Cortex of kidney (tissue), 1 donor: ENCODE data around the gene BCDIN3D.
"Not testable (repeated sequence)": the region's sequence is repeated elsewhere in the genome, so short reads cannot be mapped to it uniquely, and the experiment has no call there.

Experiments used
- DNase-seq: peaks from one replicate; lab custom pipeline; 2025; lab: John Stamatoyannopoulos, UW

Gene BCDIN3D

DNA sequence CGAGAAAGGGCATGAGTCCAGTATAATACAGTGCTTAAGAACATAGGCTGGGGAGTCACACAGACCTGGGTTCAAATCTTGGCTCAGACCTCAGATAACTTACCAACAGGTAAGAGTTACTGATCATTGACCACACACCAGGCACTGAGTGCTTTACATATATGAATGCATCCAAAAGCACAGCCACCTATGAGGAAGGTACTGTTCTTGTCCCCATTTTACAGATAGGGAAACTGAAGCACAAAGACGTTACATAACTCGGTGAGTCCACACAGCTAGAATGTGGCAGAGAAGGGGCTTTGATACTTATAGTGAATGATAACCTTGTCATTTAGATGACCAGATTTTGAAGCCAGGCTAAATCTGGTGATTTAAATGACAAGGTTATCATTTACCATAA is 33.2 kb upstream of the BCDIN3D start:
- no peak for DNase-seq

- DNase-seq = no peak
Measured at GRCh38 chr12:49875115-49875720, 32.3 kb upstream of the BCDIN3D start.

DNA sequence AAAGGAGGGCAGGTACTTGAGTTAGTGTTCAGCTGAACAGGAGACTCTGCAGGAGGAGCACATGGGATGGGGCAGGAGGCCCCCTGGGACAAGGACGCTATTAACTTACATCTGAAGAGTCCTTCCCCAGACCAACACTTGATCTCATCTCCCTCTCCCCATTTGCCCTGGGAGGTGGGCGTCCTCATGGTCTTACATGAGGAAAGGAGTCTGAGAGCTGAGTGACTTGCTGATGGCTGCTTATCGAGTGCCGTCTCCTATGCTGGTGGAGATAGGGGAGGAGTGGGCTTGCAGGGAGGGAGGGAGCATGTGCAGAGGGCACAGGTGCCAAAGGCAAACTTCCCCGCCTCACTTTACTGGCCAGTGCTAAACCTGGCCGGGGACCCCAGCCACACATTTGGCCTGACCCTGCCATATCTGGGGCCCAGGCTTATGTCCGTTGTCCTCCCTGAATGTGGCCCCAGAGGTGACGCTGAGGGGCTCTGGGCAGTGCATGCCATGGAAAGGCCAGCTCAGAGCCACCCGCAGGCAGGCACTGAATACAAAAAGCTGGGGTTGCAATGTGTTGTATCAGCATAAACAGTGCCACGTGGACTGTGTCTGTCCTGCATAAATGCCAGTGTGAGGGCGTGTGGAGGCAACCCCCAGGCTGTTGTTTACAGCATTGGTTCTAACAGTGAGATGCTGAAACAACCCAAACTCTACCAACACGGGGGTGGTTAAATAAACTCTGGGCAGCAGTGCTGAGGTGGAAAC is 31.4 kb upstream of the BCDIN3D start:
- DNase-seq = no peak

DNA sequence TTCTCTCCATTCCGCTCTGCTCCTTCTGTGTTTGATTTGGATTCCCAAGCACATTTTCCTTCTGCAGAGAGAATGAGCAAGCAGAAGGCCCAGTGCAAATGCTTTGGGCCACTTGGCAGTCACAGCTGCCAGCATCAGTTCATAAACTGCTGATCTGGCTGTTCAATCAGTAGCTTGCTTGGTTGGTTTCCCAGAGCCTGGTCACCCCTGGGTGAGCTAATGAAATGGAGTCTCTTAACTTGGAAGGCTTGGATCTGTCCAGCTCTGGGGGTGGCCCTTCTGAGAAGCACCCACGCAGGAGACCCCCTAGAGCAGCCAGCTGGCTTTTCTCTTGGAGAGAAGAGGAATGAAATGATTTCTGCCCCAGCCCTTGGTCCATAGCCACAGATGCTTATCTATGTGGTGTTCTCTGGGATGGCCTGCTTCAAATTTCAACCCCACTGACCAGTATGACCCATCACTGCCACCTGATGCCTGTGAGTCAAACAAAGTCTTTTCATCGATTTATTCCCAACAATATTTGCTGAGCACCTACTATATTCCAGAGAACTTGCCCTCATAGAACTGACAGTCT is 30.5 kb upstream of the BCDIN3D start:
- no peak for DNase-seq

DNA sequence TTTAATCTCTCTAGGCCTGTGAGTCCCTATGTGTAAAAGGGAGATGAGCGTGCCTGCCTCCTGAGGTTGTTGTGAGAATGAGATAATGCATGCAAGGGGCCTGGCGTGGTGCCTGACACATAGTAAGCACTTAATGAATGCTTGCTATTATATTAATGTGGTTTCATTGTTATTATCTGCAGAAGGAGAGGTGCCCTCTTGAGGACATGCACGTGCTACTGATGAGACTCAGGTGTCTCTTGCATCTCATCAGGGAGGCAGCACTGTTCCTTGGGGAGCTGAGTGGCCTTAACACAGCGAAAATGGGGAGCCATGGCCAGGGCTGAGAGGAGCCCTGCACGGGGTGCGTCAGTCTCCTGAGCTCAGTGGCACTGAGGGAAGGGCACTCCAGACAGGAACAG is 29.9 kb upstream of the BCDIN3D start:
- DNase-seq = no peak

DNA sequence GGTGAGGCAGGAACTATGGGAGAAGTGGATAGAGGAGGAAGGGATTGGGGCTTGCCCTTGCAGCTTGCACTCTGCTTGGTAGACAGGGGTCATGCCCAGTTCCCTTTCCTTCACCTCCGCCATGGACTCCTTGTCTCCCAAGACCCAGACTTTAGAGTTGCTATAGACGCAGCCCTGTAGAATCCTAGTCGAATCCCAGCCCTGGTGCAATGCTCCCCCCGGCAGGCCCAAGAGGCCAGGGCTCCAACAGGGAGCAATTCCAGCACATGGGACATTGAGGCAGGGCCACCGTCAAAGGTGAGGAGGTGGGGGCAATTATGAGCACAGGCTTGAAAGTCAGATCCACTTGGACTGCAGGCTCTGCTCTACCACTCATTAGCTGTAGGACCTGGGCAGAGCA is 29.5 kb upstream of the BCDIN3D start:
- no peak for DNase-seq

- not testable (repeated sequence) for DNase-seq
Measured at GRCh38 chr12:49871811-49872251, 28.9 kb upstream of the BCDIN3D start.

DNA sequence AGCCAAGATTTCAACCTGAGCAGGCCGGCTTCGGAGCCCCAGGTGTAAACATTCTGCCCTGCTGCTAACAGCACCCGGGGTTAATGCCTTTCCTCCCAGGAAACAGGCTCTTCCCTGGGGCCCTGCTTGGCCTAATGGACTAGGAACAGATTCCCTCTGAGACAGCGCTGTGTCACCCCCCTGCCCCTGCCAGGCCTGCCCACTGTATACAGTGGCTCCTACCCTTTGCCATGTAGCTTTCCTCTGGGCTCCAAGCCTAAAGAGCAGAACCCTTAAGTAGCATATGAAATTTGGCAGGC is 28.3 kb upstream of the BCDIN3D start:
- no peak for DNase-seq

- DNase-seq = no peak
Measured at GRCh38 chr12:49870501-49871262, 27.8 kb upstream of the BCDIN3D start.

DNA sequence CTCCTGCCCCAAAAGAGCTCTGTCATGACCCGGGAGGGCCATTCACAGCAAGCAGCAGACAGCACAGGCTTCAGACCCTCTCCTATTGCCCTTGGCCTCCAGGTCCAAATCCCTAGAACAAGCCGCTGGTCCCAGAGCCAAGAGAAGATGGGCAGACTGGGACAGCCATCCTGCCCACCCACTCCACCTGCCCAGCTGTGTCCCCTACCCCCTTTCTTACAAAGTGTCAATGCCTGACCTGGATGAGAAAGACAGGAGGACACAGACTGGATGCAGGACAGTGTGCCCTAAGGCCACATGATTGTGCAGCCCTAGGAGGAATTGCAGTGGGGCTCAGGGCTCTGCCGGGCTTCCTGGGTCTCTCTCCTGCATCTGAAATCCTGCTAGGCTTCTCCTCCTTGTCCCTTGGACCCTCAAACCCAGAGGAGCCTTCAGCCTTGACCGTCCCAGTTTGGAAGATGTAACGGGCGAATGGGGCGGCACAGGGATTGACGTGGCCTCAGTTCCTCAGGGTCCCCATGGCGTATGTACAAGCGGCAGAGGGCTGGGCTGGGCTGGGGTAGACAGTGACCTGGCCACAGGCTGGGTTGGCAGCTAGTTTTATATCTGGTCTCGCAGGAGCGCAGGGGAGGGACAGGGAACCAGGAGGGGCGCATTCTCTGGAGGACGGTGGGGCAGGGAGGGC is 27.1 kb upstream of the BCDIN3D start:
- no peak for DNase-seq

DNA sequence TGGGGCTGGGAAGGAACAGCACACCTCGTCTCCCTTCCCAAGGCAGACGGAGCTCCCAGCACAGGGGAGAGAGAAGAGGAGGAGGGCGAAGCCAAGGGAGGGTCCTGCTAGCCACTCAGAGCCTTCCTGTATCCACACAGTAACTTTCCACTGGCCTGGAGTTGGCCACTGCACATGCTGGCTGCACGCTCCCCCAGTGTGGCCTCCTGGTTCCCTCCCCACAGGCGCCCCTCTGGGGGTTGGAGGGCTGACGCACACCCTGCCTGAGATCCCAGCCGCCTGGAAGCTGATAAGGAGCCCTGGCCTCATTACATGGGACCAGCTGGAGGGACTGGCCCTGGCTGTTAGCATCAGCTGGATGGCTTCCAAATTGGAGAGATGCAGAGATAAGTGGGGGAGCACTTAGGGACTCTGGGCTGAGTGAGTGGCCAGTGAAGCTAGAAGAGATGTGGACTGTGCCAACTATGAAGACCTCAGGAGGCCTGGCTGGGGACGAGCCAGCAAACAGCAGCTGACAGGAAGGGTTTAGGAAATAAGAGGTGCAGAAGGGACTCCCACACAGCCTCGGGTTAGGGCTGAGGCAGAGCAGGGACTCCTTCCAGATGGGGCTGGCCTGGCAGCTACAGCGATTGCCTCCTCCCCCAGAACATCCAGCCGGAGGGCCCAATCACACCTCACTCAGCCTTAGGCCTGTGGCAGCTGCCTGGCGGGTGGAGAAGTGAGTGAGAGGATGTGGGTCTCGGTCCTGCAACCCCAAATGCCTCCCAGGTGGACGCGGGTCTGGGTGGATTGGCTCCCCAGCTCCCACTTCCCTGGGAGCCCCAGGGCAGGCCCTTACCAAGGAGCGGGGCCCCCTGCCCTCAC is 26.3 kb upstream of the BCDIN3D start:
- DNase-seq = no peak

- no peak for DNase-seq
Measured at GRCh38 chr12:49868449-49868848, 25.5 kb upstream of the BCDIN3D start.

GRCh38 chr12:49867570-49868341 is 24.9 kb upstream of the BCDIN3D start:
- no peak for DNase-seq

GRCh38 chr12:49866859-49867569 is 24.1 kb upstream of the BCDIN3D start:
- no peak for DNase-seq

- no peak for DNase-seq
Measured at GRCh38 chr12:49865782-49866135, 22.9 kb upstream of the BCDIN3D start.

DNA sequence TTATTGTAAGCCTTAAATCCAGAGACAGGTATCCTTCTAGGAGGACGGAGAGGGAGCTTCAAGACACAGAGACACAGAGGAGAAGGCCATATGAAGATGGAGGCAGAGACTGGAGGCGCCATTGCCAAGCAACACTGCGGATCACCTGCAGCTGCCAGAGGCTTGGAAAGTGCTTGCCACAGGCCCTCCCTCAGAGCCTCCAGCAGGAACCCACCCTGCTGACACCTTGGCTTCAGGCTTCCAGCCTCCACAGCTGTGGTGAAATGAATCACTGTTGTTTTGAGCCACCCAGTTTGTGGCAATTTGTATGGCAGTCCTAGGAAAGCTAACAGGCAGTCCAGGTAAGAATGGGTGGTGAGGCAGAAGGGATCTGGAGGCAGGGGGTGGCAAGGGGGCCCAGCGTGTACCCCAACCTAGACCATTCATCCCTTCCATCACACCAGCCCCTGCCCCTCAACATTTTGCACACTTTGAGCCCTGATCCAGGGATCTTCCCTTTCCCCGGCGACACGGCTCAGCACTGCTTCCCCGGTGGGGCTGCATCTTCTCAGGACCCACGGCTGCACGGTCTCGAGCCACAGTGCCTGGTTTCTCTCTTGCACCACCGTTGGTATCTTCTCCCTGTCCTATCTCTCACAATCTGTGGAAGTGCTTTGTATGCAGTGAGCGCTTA is 22.3 kb upstream of the BCDIN3D start:
- no peak for DNase-seq

DNA sequence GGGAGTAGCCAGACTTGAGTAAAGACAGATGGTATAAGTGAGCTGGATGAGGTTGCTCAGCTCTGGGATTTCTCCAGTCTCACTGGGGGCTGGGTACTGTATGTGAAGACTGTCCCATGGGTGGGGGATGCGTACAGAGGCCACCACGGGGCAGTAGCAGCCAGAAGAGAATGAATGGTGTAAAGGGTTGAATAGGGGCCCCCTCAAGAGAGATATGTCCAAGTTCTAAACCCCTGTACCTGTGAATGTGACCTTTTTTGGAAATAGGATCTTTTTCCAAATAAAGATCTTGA is 21.8 kb upstream of the BCDIN3D start:
- DNase-seq = no peak

- no peak for DNase-seq
Measured at GRCh38 chr12:49863946-49864797, 21.3 kb upstream of the BCDIN3D start.

DNA sequence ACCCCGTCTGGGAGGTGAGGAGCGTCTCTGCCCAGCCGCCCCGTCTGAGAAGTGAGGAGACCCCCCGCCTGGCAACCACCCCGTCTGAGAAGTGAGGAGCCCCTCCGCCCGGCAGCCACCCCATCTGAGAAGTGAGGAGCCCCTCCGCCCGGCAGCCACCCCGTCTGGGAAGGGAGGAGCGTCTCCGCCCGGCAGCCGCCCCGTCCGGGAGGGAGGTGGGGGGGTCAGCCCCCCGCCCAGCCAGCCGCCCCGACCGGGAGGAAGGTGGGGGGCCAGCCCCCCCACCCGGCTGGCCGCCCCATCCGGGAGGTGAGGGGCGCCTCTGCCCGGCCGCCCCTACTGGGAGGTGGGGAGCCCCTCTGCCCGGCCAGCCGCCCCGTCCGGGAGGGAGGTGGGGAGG is 18.0 kb upstream of the BCDIN3D start:
- DNase-seq = not testable (repeated sequence)
